Trophoblast cell (in vitro differentiated cells and primary cell): ENCODE data around the gene ZBTB14.

Source experiments
- DNase-seq, 2 donors: peaks; one replicate each; pipeline ENCODE4 v3.0.0-alpha.2; 2016
- H2AFZ ChIP-seq: 2 replicates; pipeline ENCODE4 v1.6.1; 2013; ENCODE audit warnings: low read length, moderate library complexity, mild to moderate bottlenecking; ENCODE audit not compliant: insufficient read depth, poor library complexity
- H2AK5ac ChIP-seq: 2 replicates; pipeline ENCODE4 v1.6.1; 2013; ENCODE audit warnings: mild to moderate bottlenecking, low read length
- H2BK120ac ChIP-seq: 2 replicates; pipeline ENCODE4 v1.6.1; 2013; ENCODE audit warnings: low read length, mild to moderate bottlenecking, moderate library complexity; ENCODE audit not compliant: insufficient read depth, poor library complexity
- H2BK12ac ChIP-seq: 2 replicates; pipeline ENCODE4 v1.6.1; 2013; ENCODE audit warnings: mild to moderate bottlenecking, low read length, moderate library complexity
- H2BK5ac ChIP-seq: 2 replicates; pipeline ENCODE4 v1.6.1; 2013; ENCODE audit warnings: low read length, low read depth, moderate library complexity, mild to moderate bottlenecking; ENCODE audit not compliant: poor library complexity
- H3K14ac ChIP-seq: 2 replicates; pipeline ENCODE4 v1.6.1; 2013; ENCODE audit warnings: mild to moderate bottlenecking, low read length
- H3K18ac ChIP-seq: 2 replicates; pipeline ENCODE4 v1.6.1; 2013; ENCODE audit warnings: mild to moderate bottlenecking, low read length
- H3K23ac ChIP-seq: 2 replicates; pipeline ENCODE4 v1.6.1; 2013; ENCODE audit warnings: low read length
- H3K27ac ChIP-seq: 2 replicates; pipeline ENCODE4 v1.5.1; 2013; ENCODE audit warnings: low read depth, mild to moderate bottlenecking, inconsistent platforms, low read length, moderate library complexity
- H3K27me3 ChIP-seq: 2 replicates; pipeline ENCODE4 v1.6.1; 2013; ENCODE audit warnings: inconsistent platforms, mild to moderate bottlenecking, low read length, moderate library complexity; ENCODE audit not compliant: insufficient read depth
- H3K36me3 ChIP-seq, 2 experiments: 1 replicate in 1 of 2; 2 replicates in 1 of 2; pipeline ENCODE4 v1.6.1; 2013; ENCODE audit warnings: low read length in 2 of 2, mild to moderate bottlenecking in 2 of 2, moderate library complexity in 1 of 2; ENCODE audit not compliant: insufficient read depth in 2 of 2, control insufficient read depth in 1 of 2
- H3K4ac ChIP-seq: 2 replicates; pipeline ENCODE4 v1.6.1; 2013; ENCODE audit warnings: low read depth, mild to moderate bottlenecking, low read length, moderate library complexity
- H3K4me1 ChIP-seq, 2 experiments: 1 replicate in 1 of 2; 2 replicates in 1 of 2; pipeline ENCODE4 v1.6.1; 2013; ENCODE audit warnings: low read length in 2 of 2, mild to moderate bottlenecking in 2 of 2, moderate library complexity in 1 of 2; ENCODE audit not compliant: insufficient read depth in 2 of 2, control insufficient read depth in 1 of 2
- H3K4me2 ChIP-seq: 2 replicates; pipeline ENCODE4 v1.6.1; 2013; ENCODE audit warnings: inconsistent platforms, mild to moderate bottlenecking, low read length, moderate library complexity
- H3K4me3 ChIP-seq: 2 replicates; pipeline ENCODE4 v1.5.1; 2013; ENCODE audit warnings: mild to moderate bottlenecking, low read depth, low read length, inconsistent platforms
- H3K79me1 ChIP-seq: one replicate; pipeline ENCODE4 v1.6.1; 2013; ENCODE audit warnings: low read length
- H3K79me2 ChIP-seq: 2 replicates; pipeline ENCODE4 v1.6.1; 2013; ENCODE audit warnings: low read length, mild to moderate bottlenecking; ENCODE audit not compliant: control insufficient read depth, insufficient read depth, poor library complexity
- H3K9ac ChIP-seq: 2 replicates; pipeline ENCODE4 v1.6.1; 2013; ENCODE audit warnings: mild to moderate bottlenecking, low read length
- H3K9me3 ChIP-seq: 2 replicates; pipeline ENCODE4 v1.6.1; 2013; ENCODE audit warnings: low read depth, mild to moderate bottlenecking, control low read depth, inconsistent platforms, low read length; ENCODE audit not compliant: insufficient read depth
- H4K12ac ChIP-seq: 2 replicates; pipeline ENCODE4 v1.6.1; 2013; ENCODE audit warnings: low read depth, mild to moderate bottlenecking, low read length, moderate library complexity
- H4K8ac ChIP-seq: 2 replicates; pipeline ENCODE4 v1.6.1; 2013; ENCODE audit warnings: low read depth, mild to moderate bottlenecking, low read length, moderate library complexity
- H4K91ac ChIP-seq: one replicate; pipeline ENCODE4 v1.6.1; 2013; ENCODE audit warnings: low read depth, mild to moderate bottlenecking, low read length, moderate library complexity
- WGBS: extraction: QIAGEN DNeasy Blood & Tissue Kit; methylation state at CpG from one replicate; pipeline ENCODE4 v1.1.7; 2013; ENCODE audit warnings: missing lambda C conversion rate; ENCODE audit not compliant: insufficient read length, insufficient coverage; ENCODE audit errors: extremely low coverage; 5-methylcytosine and 5-hydroxymethylcytosine counted together

ZBTB14 gene

DNA sequence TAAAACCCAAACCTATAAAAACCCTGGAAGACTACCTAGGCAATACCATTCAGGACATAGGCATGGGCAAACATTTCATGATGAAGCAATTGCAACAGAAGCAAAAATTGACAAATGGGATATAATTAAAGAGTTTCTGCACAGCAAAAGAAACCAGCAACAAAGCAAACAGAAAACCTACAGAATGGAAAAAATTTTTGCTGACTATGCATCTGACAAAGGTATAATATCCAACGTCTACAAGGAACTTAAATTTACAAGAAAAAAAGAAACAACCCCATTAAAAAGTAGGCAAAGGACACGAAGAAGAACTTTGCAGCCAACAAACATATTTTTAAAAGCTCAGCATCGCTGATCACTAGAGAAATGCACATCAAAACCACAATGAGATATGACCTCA is 28.8 kb downstream of the ZBTB14 start:
- Histone ChIP-seq H3K4me1 (no peaks in the 10 kb centered on the region), H3K14ac (no peak overlapping the region), H3K4me2 (no peak overlapping the region), H4K12ac (no peak overlapping the region), H3K4ac (no peak overlapping the region), H2BK5ac (no peak overlapping the region), H3K4me3 (no peak overlapping the region), H3K36me3 (no peaks in the 10 kb centered on the region), H3K27me3 (no peaks in the 10 kb centered on the region), H3K79me2 (no peaks in the 10 kb centered on the region), H2BK120ac (no peak overlapping the region), H4K8ac (no peak overlapping the region), H2AFZ (no peak overlapping the region), H3K79me1 (no peaks in the 10 kb centered on the region), H3K27ac (no peak overlapping the region), H3K18ac (no peak overlapping the region), H3K9me3 (no peaks in the 10 kb centered on the region), H3K23ac (no peak overlapping the region), H3K9ac (no peak overlapping the region), H2BK12ac (no peak overlapping the region), H4K91ac (no peak overlapping the region), H2AK5ac (no peak overlapping the region)
- no CpG with 5 or more reads among the region's 3 CpGs for WGBS
- no peak for DNase-seq

DNA sequence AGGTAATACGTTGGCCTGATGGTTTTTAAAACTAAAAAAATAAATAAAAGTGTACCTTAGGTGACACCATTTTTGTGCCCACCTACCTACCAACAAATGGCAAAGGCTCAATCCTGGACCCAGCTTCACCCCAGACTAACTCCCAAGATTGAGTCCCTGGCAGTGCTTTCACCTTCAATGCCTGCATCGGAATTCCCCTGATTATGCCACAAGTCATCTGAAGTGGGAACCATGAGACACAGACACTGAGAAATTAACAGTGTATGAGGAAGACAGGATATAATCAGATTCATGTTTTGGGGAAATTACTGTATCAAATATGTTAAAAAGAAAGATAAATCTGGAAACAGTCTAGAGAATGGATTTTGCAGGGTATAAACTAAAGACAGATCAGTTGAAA is 41.6 kb downstream of the ZBTB14 start:
- H3K18ac ChIP-seq, result no peak overlapping the region
- H3K4ac ChIP-seq, result no peak overlapping the region
- no CpG with 5 or more reads among the region's 2 CpGs for WGBS
- no peak overlapping the region for H3K14ac ChIP-seq
- no peak overlapping the region for H2AK5ac ChIP-seq
- H3K9me3 ChIP-seq, result no peaks in the 10 kb centered on the region
- H3K79me2 ChIP-seq, result peaks cover under 1% of the 10 kb centered on the region
- H4K8ac ChIP-seq, result no peak overlapping the region
- no peak overlapping the region for H3K23ac ChIP-seq
- H2BK120ac ChIP-seq, result no peak overlapping the region
- H3K27ac ChIP-seq, result no peak overlapping the region
- H3K4me2 ChIP-seq, result no peak overlapping the region
- no peak overlapping the region for H2AFZ ChIP-seq
- H3K36me3 ChIP-seq, result no peaks in the 10 kb centered on the region
- no peak overlapping the region for H3K9ac ChIP-seq
- DNase-seq, result peak in 1 of 2 donors; percentile 12
- no peaks in the 10 kb centered on the region for H3K4me1 ChIP-seq
- H3K27me3 ChIP-seq, result no peaks in the 10 kb centered on the region
- no peak overlapping the region for H2BK12ac ChIP-seq
- H3K79me1 ChIP-seq, result no peaks in the 10 kb centered on the region
- H4K91ac ChIP-seq, result no peak overlapping the region
- H3K4me3 ChIP-seq, result no peak overlapping the region
- H2BK5ac ChIP-seq, result no peak overlapping the region
- H4K12ac ChIP-seq, result no peak overlapping the region

- H3K18ac ChIP-seq, result no peak overlapping the region
- no peaks in the 10 kb centered on the region for H3K4me1 ChIP-seq
- H2BK12ac ChIP-seq, result no peak overlapping the region
- H3K36me3 ChIP-seq, result no peaks in the 10 kb centered on the region
- WGBS, result no CpG with 5 or more reads among the region's 6 CpGs
- H2BK120ac ChIP-seq, result no peak overlapping the region
- no peak overlapping the region for H4K8ac ChIP-seq
- H3K4me3 ChIP-seq, result no peak overlapping the region
- H2BK5ac ChIP-seq, result no peak overlapping the region
- H3K79me2 ChIP-seq, result no peaks in the 10 kb centered on the region
- no peak overlapping the region for H4K91ac ChIP-seq
- H4K12ac ChIP-seq, result no peak overlapping the region
- H2AFZ ChIP-seq, result no peak overlapping the region
- H3K27ac ChIP-seq, result no peak overlapping the region
- no peak overlapping the region for H3K14ac ChIP-seq
- H3K79me1 ChIP-seq, result no peaks in the 10 kb centered on the region
- H3K4me2 ChIP-seq, result no peak overlapping the region
- H3K4ac ChIP-seq, result no peak overlapping the region
- no peak overlapping the region for H3K23ac ChIP-seq
- no peak overlapping the region for H3K9ac ChIP-seq
- no peaks in the 10 kb centered on the region for H3K27me3 ChIP-seq
- H3K9me3 ChIP-seq, result no peaks in the 10 kb centered on the region
- DNase-seq, result no peak
- no peak overlapping the region for H2AK5ac ChIP-seq
These were observed 44.4 kb downstream of the ZBTB14 start for GRCh38 chr18:5251117-5251516.

GRCh38 chr18:5250603-5251002 is 44.9 kb downstream of the ZBTB14 start:
- no peak overlapping the region for H3K4me2 ChIP-seq
- no peak overlapping the region for H3K9ac ChIP-seq
- no peak overlapping the region for H4K8ac ChIP-seq
- no peaks in the 10 kb centered on the region for H3K27me3 ChIP-seq
- H2AFZ ChIP-seq, result no peak overlapping the region
- no peak overlapping the region for H3K18ac ChIP-seq
- H3K23ac ChIP-seq, result no peak overlapping the region
- DNase-seq, result no peak
- no peak overlapping the region for H2BK120ac ChIP-seq
- H2AK5ac ChIP-seq, result no peak overlapping the region
- H3K27ac ChIP-seq, result no peak overlapping the region
- no peaks in the 10 kb centered on the region for H3K79me1 ChIP-seq
- no peak overlapping the region for H2BK12ac ChIP-seq
- H3K14ac ChIP-seq, result no peak overlapping the region
- H3K4ac ChIP-seq, result no peak overlapping the region
- H3K36me3 ChIP-seq, result no peaks in the 10 kb centered on the region
- no peak overlapping the region for H2BK5ac ChIP-seq
- no peak overlapping the region for H4K12ac ChIP-seq
- no peak overlapping the region for H4K91ac ChIP-seq
- H3K79me2 ChIP-seq, result no peaks in the 10 kb centered on the region
- no peaks in the 10 kb centered on the region for H3K9me3 ChIP-seq
- no peaks in the 10 kb centered on the region for H3K4me1 ChIP-seq
- no peak overlapping the region for H3K4me3 ChIP-seq

DNA sequence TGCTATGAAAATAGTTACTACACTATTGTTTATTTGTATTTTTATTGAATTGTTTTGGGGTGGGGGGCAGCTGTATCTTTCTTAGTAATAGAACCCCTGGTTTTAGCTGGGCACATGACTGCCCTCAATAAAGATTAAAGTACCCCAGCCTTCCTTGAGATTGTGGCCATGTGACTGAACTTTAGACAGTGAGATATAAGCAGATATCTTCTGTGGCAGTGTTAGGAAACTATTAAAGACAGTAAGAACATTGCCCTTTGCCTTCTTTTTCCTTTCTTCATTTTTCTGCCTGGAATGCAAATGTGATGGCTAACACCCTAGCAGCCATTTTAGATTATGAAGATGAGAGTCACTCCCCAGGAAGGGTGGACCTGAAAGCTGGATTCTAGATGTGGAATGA is 50.6 kb downstream of the ZBTB14 start:
- Histone ChIP-seq H4K12ac (no peak overlapping the region), H4K8ac (no peak overlapping the region), H3K4me2 (no peak overlapping the region)

More for the DNA sequence above, 50.6 kb downstream of the ZBTB14 start:
- Histone ChIP-seq H4K91ac (no peak overlapping the region), H2BK120ac (no peak overlapping the region), H3K79me1 (no peaks in the 10 kb centered on the region), H3K4me3 (no peak overlapping the region), H3K14ac (no peak overlapping the region), H3K18ac (no peak overlapping the region), H3K4me1 (no peaks in the 10 kb centered on the region), H2AK5ac (no peak overlapping the region), H2AFZ (no peak overlapping the region), H3K23ac (no peak overlapping the region), H3K27ac (no peak overlapping the region), H3K36me3 (peaks cover 2 to 3% of the 10 kb centered on the region in 2 experiments), H3K9me3 (no peaks in the 10 kb centered on the region), H3K27me3 (no peaks in the 10 kb centered on the region), H3K79me2 (no peaks in the 10 kb centered on the region), H3K4ac (no peak overlapping the region), H2BK12ac (no peak overlapping the region), H3K9ac (no peak overlapping the region), H2BK5ac (no peak overlapping the region)
- DNase-seq, result no peak
